Upper lobe of left lung (tissue), 6 donors: ENCODE data around the gene LINS1. TPM values are rescaled to one million over a fixed set of nuclear protein-coding genes. Genes with fewer than 3 reads are reported as not detected.
A peak's percentile ranks its signal among the peaks of the same experiment; 100 is the strongest.

Source experiments
- ATAC-seq, 2 donors: fragments of 200-7000 bp; cut with Tn5 transposase; one replicate each; pipeline ENCODE4 v1.9.1; 2022; ENCODE audit warnings: mild to moderate bottlenecking in 2 of 2, moderate library complexity in 2 of 2; ENCODE audit not compliant: low FRiP score in 2 of 2
- DNase-seq, 2 donors: peaks; one replicate each; pipeline ENCODE4 v3.0.0-alpha.2; 2019 to 2020
- H3K27ac ChIP-seq, 4 donors: fragments of 200-600 bp; sonication (generic); one replicate each; pipeline ENCODE4 v1.5.1; 2016 to 2019
- H3K27me3 ChIP-seq, 4 donors: fragments of 200-600 bp; sonication (generic); one replicate each; pipeline ENCODE4 v1.5.1; 2017 to 2019
- H3K36me3 ChIP-seq, 4 donors: fragments of 200-600 bp; sonication (generic); one replicate each; pipeline ENCODE4 v1.5.1; 2016 to 2019
- H3K4me1 ChIP-seq, 4 donors: fragments of 200-600 bp; sonication (generic); one replicate each; pipeline ENCODE4 v1.5.1; 2018 to 2019
- H3K4me3 ChIP-seq, 4 donors: fragments of 200-600 bp; sonication (generic); one replicate each; pipeline ENCODE4 v1.5.1; 2017 to 2019; ENCODE audit warnings: mild to moderate bottlenecking in 2 of 4, moderate library complexity in 1 of 4
- H3K9me3 ChIP-seq, 4 donors: fragments of 200-600 bp; sonication (generic); one replicate each; pipeline ENCODE4 v1.5.1; 2018 to 2019
- CTCF ChIP-seq, 6 experiments: fragments of 450-650 bp in 4 of 6; fragments of 200-600 bp in 2 of 6; sonication (generic) in 2 of 6; IDR thresholded peaks; one replicate each; pipeline ENCODE4 v1.5.1; 2016 to 2019; ENCODE audit warnings: antibody characterized with exemption in 6 of 6
- EP300 ChIP-seq, 4 donors: sonication (generic); formaldehyde crosslinking; IDR thresholded peaks; one replicate each; pipeline ENCODE4 v1.5.1; 2017; ENCODE audit warnings: antibody characterized with exemption in 4 of 4, control low read depth in 2 of 4
- POLR2A ChIP-seq, 4 donors: fragments of 450-650 bp; IDR thresholded peaks; one replicate each; pipeline ENCODE4 v1.5.1; 2016 to 2017; ENCODE audit warnings: antibody characterized with exemption in 4 of 4, mild to moderate bottlenecking in 2 of 4
- POLR2AphosphoS5 ChIP-seq, 2 donors: sonication (generic); formaldehyde crosslinking; IDR thresholded peaks; one replicate each; pipeline ENCODE4 v1.5.1; 2017; ENCODE audit warnings: antibody characterized with exemption in 2 of 2
- WGBS, 2 donors: methylation state at CpG; one replicate each; pipeline ENCODE4 v1.1.5; 2017 to 2018; 5-methylcytosine and 5-hydroxymethylcytosine counted together
- total RNA-seq, 6 donors: library from RNA; depleted of rRNA in 4 of 6; stranded (reverse); fragments of >200 nt in 4 of 6; gene quantifications; one replicate each; pipeline versions ENCODE4 v1.1.0 to v1.2.1, GENCODE V29; 2016 to 2021
- donor health status: DM: no; HTN: no; CAD: no; lungs with moderate emphysema.
- donor health status: DM: no; HTN: yes; CAD: no; lungs with severe emphysema.

Gene LINS1
- total RNA-seq, 6 donors from 2014 or later = 11.8 to 43.0 (median 18.2) TPM

DNA sequence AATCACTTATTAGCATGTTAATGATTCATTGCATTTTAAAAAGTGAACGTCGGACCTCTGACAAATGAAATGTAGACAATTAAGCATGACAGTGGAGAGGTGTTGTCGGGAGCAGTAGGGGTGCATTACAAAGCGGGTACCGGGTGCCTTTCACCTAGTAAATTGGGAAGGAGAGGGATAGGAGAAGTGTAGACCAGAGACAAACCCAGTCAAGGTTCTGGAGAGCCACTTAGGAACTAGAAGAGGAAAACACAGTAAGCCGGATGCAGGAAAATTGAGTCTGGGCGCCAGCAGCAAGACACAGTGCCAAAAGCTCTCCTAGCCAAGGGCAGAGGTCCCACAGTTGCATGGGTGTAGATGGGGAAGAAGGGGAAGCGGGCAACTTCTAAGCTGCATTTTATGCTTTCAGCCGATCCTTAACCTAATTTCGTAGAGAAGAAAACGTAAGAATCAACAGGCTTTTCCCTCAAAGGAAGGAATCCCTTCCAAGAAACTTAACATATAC is 70.1 kb downstream of the LINS1 start:
- H3K4me1 ChIP-seq = no peaks in the 10 kb centered on the region
- no peaks in the 10 kb centered on the region for H3K36me3 ChIP-seq
- H3K4me3 ChIP-seq = no peak overlapping the region
- ATAC-seq (no peak), DNase-seq (no peak)
- H3K27ac ChIP-seq = no peak overlapping the region
- H3K27me3 ChIP-seq = no peaks in the 10 kb centered on the region
- WGBS, 2 donors = 67 to 71% methylated on average over 11 of the region's 11 CpGs
- no peaks in the 10 kb centered on the region for H3K9me3 ChIP-seq
- TF ChIP-seq POLR2AphosphoS5 (IDR thresholded peaks at IDR 0.05) (no peak), POLR2A (IDR thresholded peaks at IDR 0.05) (no peak), EP300 (IDR thresholded peaks at IDR 0.05) (no peak), CTCF (IDR thresholded peaks at IDR 0.05) (no peak)

GRCh38 chr15:100531204-100531603 is 70.8 kb downstream of the LINS1 start:
- no peak overlapping the region for H3K27ac ChIP-seq
- H3K36me3 ChIP-seq = no peaks in the 10 kb centered on the region
- 74 to 75% methylated on average over 4 of the region's 4 CpGs for WGBS, 2 donors
- no peaks in the 10 kb centered on the region for H3K27me3 ChIP-seq
- H3K4me3 ChIP-seq = no peak overlapping the region
- TF ChIP-seq POLR2AphosphoS5 (IDR thresholded peaks at IDR 0.05) = no peak
- no peak for TF ChIP-seq CTCF (IDR thresholded peaks at IDR 0.05)
- TF ChIP-seq POLR2A (IDR thresholded peaks at IDR 0.05) = no peak
- no peak for TF ChIP-seq EP300 (IDR thresholded peaks at IDR 0.05)
- H3K9me3 ChIP-seq = no peaks in the 10 kb centered on the region
- no peak for ATAC-seq
- no peak for DNase-seq
- no peaks in the 10 kb centered on the region for H3K4me1 ChIP-seq

- DNase-seq = no peak
- Histone ChIP-seq H3K27me3 (no peaks in the 10 kb centered on the region), H3K9me3 (no peaks in the 10 kb centered on the region), H3K4me3 (no peak overlapping the region), H3K27ac (no peak overlapping the region), H3K4me1 (no peaks in the 10 kb centered on the region), H3K36me3 (no peaks in the 10 kb centered on the region)
- WGBS, 2 donors = 85 to 90% methylated on average over 2 of the region's 2 CpGs
- ATAC-seq = no peak
- no peak for TF ChIP-seq POLR2AphosphoS5 (IDR thresholded peaks at IDR 0.05)
- TF ChIP-seq CTCF (IDR thresholded peaks at IDR 0.05) = no peak
- no peak for TF ChIP-seq POLR2A (IDR thresholded peaks at IDR 0.05)
- TF ChIP-seq EP300 (IDR thresholded peaks at IDR 0.05) = no peak
Observed at GRCh38 chr15:100529556-100529955, 72.4 kb downstream of the LINS1 start.

GRCh38 chr15:100528833-100529428 is 73.1 kb downstream of the LINS1 start, which contains the start of gene CERS3:
TSS of gene CERS3 (minus strand) at chr15:100528950. CDS start at chr15:100501849, 27,101 bp downstream.
- no peaks in the 10 kb centered on the region for H3K9me3 ChIP-seq
- H3K36me3 ChIP-seq = no peaks in the 10 kb centered on the region
- no peak for TF ChIP-seq POLR2A (IDR thresholded peaks at IDR 0.05)
- TF ChIP-seq POLR2AphosphoS5 (IDR thresholded peaks at IDR 0.05) = no peak
- no peak for TF ChIP-seq CTCF (IDR thresholded peaks at IDR 0.05)
- TF ChIP-seq EP300 (IDR thresholded peaks at IDR 0.05) = no peak
- DNase-seq = no peak
- no peak within 1 kb of the TSS for H3K27ac ChIP-seq
- no peaks in the 10 kb centered on the region for H3K4me1 ChIP-seq
- WGBS, 2 donors = 82 to 90% methylated on average over 10 of the region's 10 CpGs
- no peaks in the 10 kb centered on the region for H3K27me3 ChIP-seq
- no peak for ATAC-seq
- no peak within 1 kb of the TSS for H3K4me3 ChIP-seq

GRCh38 chr15:100526027-100526481 is 75.9 kb downstream of the LINS1 start:
- H3K4me3 ChIP-seq = no peak overlapping the region
- H3K4me1 ChIP-seq = no peaks in the 10 kb centered on the region
- H3K9me3 ChIP-seq = no peaks in the 10 kb centered on the region
- H3K27ac ChIP-seq = no peak overlapping the region
- no peaks in the 10 kb centered on the region for H3K27me3 ChIP-seq
- ATAC-seq (peak; percentile 15 to 17), DNase-seq (no peak)
- H3K36me3 ChIP-seq = no peaks in the 10 kb centered on the region
- 53 to 61% methylated on average over 6 of the region's 6 CpGs for WGBS, 2 donors
- TF ChIP-seq POLR2AphosphoS5 (IDR thresholded peaks at IDR 0.05) (no peak), POLR2A (IDR thresholded peaks at IDR 0.05) (no peak), CTCF (IDR thresholded peaks at IDR 0.05) (no peak), EP300 (IDR thresholded peaks at IDR 0.05) (no peak)
